Measurements from ENCODE around the gene DUSP9.

- no peak for TF ChIP-seq POLR2A (IDR thresholded peaks at IDR 0.05)
- TF ChIP-seq, protein P1, sequence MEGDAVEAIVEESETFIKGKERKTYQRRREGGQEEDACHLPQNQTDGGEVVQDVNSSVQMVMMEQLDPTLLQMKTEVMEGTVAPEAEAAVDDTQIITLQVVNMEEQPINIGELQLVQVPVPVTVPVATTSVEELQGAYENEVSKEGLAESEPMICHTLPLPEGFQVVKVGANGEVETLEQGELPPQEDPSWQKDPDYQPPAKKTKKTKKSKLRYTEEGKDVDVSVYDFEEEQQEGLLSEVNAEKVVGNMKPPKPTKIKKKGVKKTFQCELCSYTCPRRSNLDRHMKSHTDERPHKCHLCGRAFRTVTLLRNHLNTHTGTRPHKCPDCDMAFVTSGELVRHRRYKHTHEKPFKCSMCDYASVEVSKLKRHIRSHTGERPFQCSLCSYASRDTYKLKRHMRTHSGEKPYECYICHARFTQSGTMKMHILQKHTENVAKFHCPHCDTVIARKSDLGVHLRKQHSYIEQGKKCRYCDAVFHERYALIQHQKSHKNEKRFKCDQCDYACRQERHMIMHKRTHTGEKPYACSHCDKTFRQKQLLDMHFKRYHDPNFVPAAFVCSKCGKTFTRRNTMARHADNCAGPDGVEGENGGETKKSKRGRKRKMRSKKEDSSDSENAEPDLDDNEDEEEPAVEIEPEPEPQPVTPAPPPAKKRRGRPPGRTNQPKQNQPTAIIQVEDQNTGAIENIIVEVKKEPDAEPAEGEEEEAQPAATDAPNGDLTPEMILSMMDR (IDR thresholded peaks at IDR 0.05), result peak in 6 of 7 experiments; percentile 17 to 49 (median 35)
Observed at GRCh38 chrX:153662266-153662665, 15.3 kb downstream of the DUSP9 start.

Data from body of pancreas (tissue), 4 donors.